HCT116 (cell line): ENCODE results near the gene NMNAT3.

Experiments used
- CBX3 ChIP-seq: IDR thresholded peaks from 2 replicates; pipeline ENCODE4 v1.6.1; 2012; ENCODE audit warnings: low read depth
- CEBPB ChIP-seq: IDR thresholded peaks from 2 replicates; pipeline ENCODE4 v1.6.1; 2012; ENCODE audit warnings: low read depth
- EGR1 ChIP-seq: IDR thresholded peaks from 2 replicates; pipeline ENCODE4 v1.6.1; 2012; ENCODE audit warnings: low read depth
- EZH2 ChIP-seq: fragments of 200-600 bp; sonication (generic); IDR thresholded peaks from 2 replicates; pipeline ENCODE4 v1.6.1; 2017; ENCODE audit warnings: antibody characterized with exemption, mixed run types
- EZH2phosphoT487 ChIP-seq: fragments of 200-600 bp; IDR thresholded peaks from 2 replicates; pipeline ENCODE4 v1.6.1; 2018; ENCODE audit warnings: antibody characterized with exemption, borderline replicate concordance
- POLR2A ChIP-seq: IDR thresholded peaks from 2 replicates; pipeline ENCODE4 v1.7.0; 2011; ENCODE audit warnings: borderline replicate concordance; ENCODE audit not compliant: insufficient read depth, insufficient read length; ENCODE audit errors: extremely low read depth
- SIN3A ChIP-seq: IDR thresholded peaks from 2 replicates; pipeline ENCODE4 v1.6.1; 2012; ENCODE audit warnings: low read depth
- SP1 ChIP-seq: IDR thresholded peaks from 2 replicates; pipeline ENCODE4 v1.6.1; 2012; ENCODE audit warnings: low read depth
- TCF7L2 ChIP-seq: IDR thresholded peaks from 2 replicates; pipeline ENCODE4 v1.7.0; 2011; ENCODE audit warnings: borderline replicate concordance, inconsistent platforms; ENCODE audit not compliant: insufficient read depth, insufficient read length; ENCODE audit errors: extremely low read depth
- ZFX ChIP-seq: fragments of 450-650 bp; IDR thresholded peaks from 2 replicates; pipeline ENCODE4 v1.6.1; 2017
- TF ChIP-seq, protein P1 (sequence below), 3 experiments: fragments of 200-600 bp in 1 of 3; sonication (generic) in 1 of 3; IDR thresholded peaks in 2 of 3; conservative IDR thresholded peaks in 1 of 3; 2 replicates each; pipeline ENCODE4 v1.5.1; 2012 to 2017; ENCODE audit warnings: low read depth in 2 of 3, low read length in 2 of 3, antibody characterized with exemption in 1 of 3, borderline replicate concordance in 1 of 3, control low read depth in 1 of 3, mild to moderate bottlenecking in 1 of 3, mixed read lengths in 1 of 3, mixed run types in 1 of 3, moderate library complexity in 1 of 3; ENCODE audit not compliant: insufficient read depth in 1 of 3
- TF ChIP-seq, protein P2 (sequence below): IDR thresholded peaks from 2 replicates; pipeline ENCODE4 v1.6.1; 2012; ENCODE audit warnings: low read depth

DNA sequence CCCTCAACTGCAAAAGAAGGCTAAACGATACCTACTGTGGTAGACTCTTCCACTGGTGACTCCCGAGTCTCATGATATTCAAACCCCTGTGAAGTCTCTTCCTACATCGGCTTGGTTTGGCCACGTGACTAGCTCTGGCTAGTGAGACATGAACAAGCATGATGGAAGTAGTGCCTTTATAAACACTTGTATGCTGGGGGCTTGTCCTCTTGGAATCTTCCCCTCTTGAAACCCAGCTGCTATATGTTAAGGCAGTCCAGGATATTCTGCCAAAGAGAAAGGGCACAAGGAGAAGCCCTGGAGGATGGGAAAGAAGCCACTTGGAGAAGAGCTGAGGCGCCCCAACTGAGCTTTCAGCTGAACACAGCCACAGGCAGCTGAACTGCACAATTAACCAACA is 154.6 kb downstream of the NMNAT3 start:
- TF ChIP-seq EZH2 (no peak), ZFX (no peak), SP1 (no peak), CEBPB (no peak), POLR2A (no peak), EGR1 (no peak), TCF7L2 (no peak), CBX3 (no peak), SIN3A (no peak), EZH2phosphoT487 (no peak)
- TF ChIP-seq, protein P1, sequence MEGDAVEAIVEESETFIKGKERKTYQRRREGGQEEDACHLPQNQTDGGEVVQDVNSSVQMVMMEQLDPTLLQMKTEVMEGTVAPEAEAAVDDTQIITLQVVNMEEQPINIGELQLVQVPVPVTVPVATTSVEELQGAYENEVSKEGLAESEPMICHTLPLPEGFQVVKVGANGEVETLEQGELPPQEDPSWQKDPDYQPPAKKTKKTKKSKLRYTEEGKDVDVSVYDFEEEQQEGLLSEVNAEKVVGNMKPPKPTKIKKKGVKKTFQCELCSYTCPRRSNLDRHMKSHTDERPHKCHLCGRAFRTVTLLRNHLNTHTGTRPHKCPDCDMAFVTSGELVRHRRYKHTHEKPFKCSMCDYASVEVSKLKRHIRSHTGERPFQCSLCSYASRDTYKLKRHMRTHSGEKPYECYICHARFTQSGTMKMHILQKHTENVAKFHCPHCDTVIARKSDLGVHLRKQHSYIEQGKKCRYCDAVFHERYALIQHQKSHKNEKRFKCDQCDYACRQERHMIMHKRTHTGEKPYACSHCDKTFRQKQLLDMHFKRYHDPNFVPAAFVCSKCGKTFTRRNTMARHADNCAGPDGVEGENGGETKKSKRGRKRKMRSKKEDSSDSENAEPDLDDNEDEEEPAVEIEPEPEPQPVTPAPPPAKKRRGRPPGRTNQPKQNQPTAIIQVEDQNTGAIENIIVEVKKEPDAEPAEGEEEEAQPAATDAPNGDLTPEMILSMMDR (IDR thresholded peaks at IDR 0.05 in 2 of 3, conservative IDR thresholded peaks at IDR 0.05 in 1 of 3; ENCODE audit: borderline replicate concordance in 1 of 3, insufficient read depth in 1 of 3, low read depth in 2 of 3, low read length in 2 of 3) = no peak
- TF ChIP-seq, protein P2, sequence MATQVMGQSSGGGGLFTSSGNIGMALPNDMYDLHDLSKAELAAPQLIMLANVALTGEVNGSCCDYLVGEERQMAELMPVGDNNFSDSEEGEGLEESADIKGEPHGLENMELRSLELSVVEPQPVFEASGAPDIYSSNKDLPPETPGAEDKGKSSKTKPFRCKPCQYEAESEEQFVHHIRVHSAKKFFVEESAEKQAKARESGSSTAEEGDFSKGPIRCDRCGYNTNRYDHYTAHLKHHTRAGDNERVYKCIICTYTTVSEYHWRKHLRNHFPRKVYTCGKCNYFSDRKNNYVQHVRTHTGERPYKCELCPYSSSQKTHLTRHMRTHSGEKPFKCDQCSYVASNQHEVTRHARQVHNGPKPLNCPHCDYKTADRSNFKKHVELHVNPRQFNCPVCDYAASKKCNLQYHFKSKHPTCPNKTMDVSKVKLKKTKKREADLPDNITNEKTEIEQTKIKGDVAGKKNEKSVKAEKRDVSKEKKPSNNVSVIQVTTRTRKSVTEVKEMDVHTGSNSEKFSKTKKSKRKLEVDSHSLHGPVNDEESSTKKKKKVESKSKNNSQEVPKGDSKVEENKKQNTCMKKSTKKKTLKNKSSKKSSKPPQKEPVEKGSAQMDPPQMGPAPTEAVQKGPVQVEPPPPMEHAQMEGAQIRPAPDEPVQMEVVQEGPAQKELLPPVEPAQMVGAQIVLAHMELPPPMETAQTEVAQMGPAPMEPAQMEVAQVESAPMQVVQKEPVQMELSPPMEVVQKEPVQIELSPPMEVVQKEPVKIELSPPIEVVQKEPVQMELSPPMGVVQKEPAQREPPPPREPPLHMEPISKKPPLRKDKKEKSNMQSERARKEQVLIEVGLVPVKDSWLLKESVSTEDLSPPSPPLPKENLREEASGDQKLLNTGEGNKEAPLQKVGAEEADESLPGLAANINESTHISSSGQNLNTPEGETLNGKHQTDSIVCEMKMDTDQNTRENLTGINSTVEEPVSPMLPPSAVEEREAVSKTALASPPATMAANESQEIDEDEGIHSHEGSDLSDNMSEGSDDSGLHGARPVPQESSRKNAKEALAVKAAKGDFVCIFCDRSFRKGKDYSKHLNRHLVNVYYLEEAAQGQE = no peak
